K562 (cell line): ENCODE measurements around the gene CNOT9. TPM values are rescaled to one million over a fixed set of nuclear protein-coding genes. Genes with fewer than 3 reads are reported as not detected.

ENCODE experiments used
- ATAC-seq: fragments of 200-7000 bp; cut with Tn5 transposase; 3 replicates; pipeline ENCODE4 v1.9.1; 2020; ENCODE audit warnings: moderate library complexity
- BruUV-seq: library from RNA; stranded (reverse); fragments of 400-500 nt; replicated peaks from 2 replicates; lab custom pipeline; 2021; lab: Mats Ljungman, UMichigan
- CTCF ChIA-PET: fragments of 300-600 bp; formaldehyde crosslinking; extraction: SDS; loops from one replicate; lab custom pipeline; 2021; ENCODE audit warnings: low intra/inter-chr PET ratio; lab: Yijun Ruan, JAX
- POLR2A ChIA-PET: fragments of 300-600, 350-650 bp; sonication (Branson Sonifier 250); formaldehyde crosslinking; extraction: SDS; loops from one replicate; lab custom pipeline; 2021; ENCODE audit warnings: antibody characterized with exemption, inconsistent platforms; lab: Yijun Ruan, JAX
- DNase-seq, 4 experiments: peaks; one replicate each; pipeline versions ENCODE4 v3.0.0 to v3.0.0-alpha.2; 2011 to 2018; ENCODE audit warnings: low spot score in 3 of 4, mixed read lengths in 3 of 4; ENCODE audit errors: extremely low read depth in 1 of 4
- FAIRE-seq: peaks from 2 replicates; lab custom pipeline; 2011; peaks lifted over from hg19 to GRCh38; lab: Jason Lieb, UNC
- H2AFZ ChIP-seq: 2 replicates; pipeline ENCODE4 v1.6.0; 2011; ENCODE audit warnings: low read depth, low read length, control low read depth, inconsistent platforms
- H3K27ac ChIP-seq: fragments of 200-600 bp; 3 replicates; pipeline ENCODE4 v1.8.0; 2011; ENCODE audit warnings: low read depth, mild to moderate bottlenecking, control low read depth, inconsistent platforms, low read length, moderate library complexity, mixed read lengths; ENCODE audit errors: extremely low read depth
- H3K27me3 ChIP-seq, 2 experiments: fragments of 300-600 bp in 1 of 2; 2 replicates in 1 of 2; 3 replicates in 1 of 2; pipeline versions ENCODE4 v1.6.0 to v1.8.0; 2011; ENCODE audit warnings: inconsistent platforms in 2 of 2, low read length in 2 of 2, mild to moderate bottlenecking in 1 of 2, mixed read lengths in 1 of 2, moderate library complexity in 1 of 2; ENCODE audit not compliant: control insufficient read depth in 2 of 2, insufficient read depth in 2 of 2
- H3K36me3 ChIP-seq: fragments of 300-600 bp; 3 replicates; pipeline ENCODE4 v1.8.0; 2011; ENCODE audit warnings: mild to moderate bottlenecking, low read length, inconsistent platforms; ENCODE audit not compliant: control insufficient read depth, insufficient read depth
- H3K4me1 ChIP-seq, 2 experiments: fragments of 200-600 bp in 1 of 2; replicated peaks in 1 of 2; 2 replicates in 1 of 2; 3 replicates in 1 of 2; pipeline versions ENCODE4 v1.5.1 to v1.8.0; 2011; ENCODE audit warnings: inconsistent platforms in 2 of 2, low read length in 2 of 2, mild to moderate bottlenecking in 1 of 2, mixed read lengths in 1 of 2, moderate library complexity in 1 of 2; ENCODE audit not compliant: control insufficient read depth in 2 of 2, insufficient read depth in 2 of 2
- H3K4me2 ChIP-seq: 2 replicates; pipeline ENCODE4 v1.6.1; 2011; ENCODE audit warnings: low read length, control low read depth, inconsistent platforms, mixed read lengths; ENCODE audit not compliant: insufficient read depth
- H3K4me3 ChIP-seq: fragments of 200-600 bp; sonication (generic), shearing (Covaris generic); 2 replicates; pipeline ENCODE4 v1.5.1; 2016; ENCODE audit warnings: control low read depth, inconsistent platforms
- H3K79me2 ChIP-seq: fragments of 200-600 bp; 3 replicates; pipeline ENCODE4 v1.8.0; 2011; ENCODE audit warnings: low read length, inconsistent platforms; ENCODE audit not compliant: control insufficient read depth, insufficient read depth
- H3K9ac ChIP-seq, 2 experiments: 2 replicates each; pipeline versions ENCODE4 v1.6.0 to v1.6.1; 2011; ENCODE audit warnings: low read depth in 2 of 2, low read length in 2 of 2, control low read depth in 1 of 2, inconsistent platforms in 1 of 2, mild to moderate bottlenecking in 1 of 2, mixed read lengths in 1 of 2; ENCODE audit not compliant: insufficient read depth in 1 of 2
- H3K9me1 ChIP-seq: one replicate; pipeline ENCODE4 v1.6.0; 2011; ENCODE audit warnings: inconsistent platforms, mild to moderate bottlenecking, low read length, moderate library complexity; ENCODE audit not compliant: control insufficient read depth, insufficient read depth
- H3K9me3 ChIP-seq: replicated peaks from 2 replicates; pipeline ENCODE4 v1.5.1; 2011; ENCODE audit warnings: low read depth, low read length, inconsistent platforms; ENCODE audit not compliant: control insufficient read depth, insufficient read depth
- H4K20me1 ChIP-seq: replicated peaks from 2 replicates; pipeline ENCODE4 v1.6.1; 2011; ENCODE audit warnings: low read length, inconsistent platforms, mixed read lengths; ENCODE audit not compliant: control insufficient read depth, insufficient read depth
- FOXK2 ChIP-seq, 2 experiments: fragments of 450-650 bp; IDR thresholded peaks in 1 of 2; conservative IDR thresholded peaks in 1 of 2; 2 replicates each; pipeline ENCODE4 v1.6.1; 2016; ENCODE audit warnings: low read depth in 2 of 2, mild to moderate bottlenecking in 1 of 2
- ILK ChIP-seq: fragments of 450-650 bp; IDR thresholded peaks from 2 replicates; pipeline ENCODE4 v1.6.1; 2016; ENCODE audit warnings: missing genetic modification characterization, low read depth, mild to moderate bottlenecking, missing compliant biosample characterization, moderate library complexity, borderline replicate concordance
- KHSRP ChIP-seq: fragments of 450-650 bp; IDR thresholded peaks from 2 replicates; pipeline ENCODE4 v1.6.1; 2017
- KLF6 ChIP-seq: fragments of 250-450 bp; sonication (Bioruptor Pico); IDR thresholded peaks from 2 replicates; pipeline ENCODE4 v1.4.0; 2020; ENCODE audit warnings: mild to moderate bottlenecking, moderate library complexity, borderline replicate concordance
- RFX1 ChIP-seq: fragments of 450-650 bp; IDR thresholded peaks from 2 replicates; pipeline ENCODE4 v1.6.1; 2016; ENCODE audit warnings: mild to moderate bottlenecking, moderate library complexity
- ZKSCAN1 ChIP-seq: fragments of 150-350 bp; IDR thresholded peaks from 2 replicates; pipeline ENCODE4 v1.6.1; 2016; ENCODE audit warnings: low read depth, low read length
- WGBS: fragments of 100-300 bp; shearing (Covaris generic); methylation state at CpG from one replicate; pipeline ENCODE4 v1.1.6; 2016; ENCODE audit warnings: low coverage, mixed read lengths; ENCODE audit not compliant: insufficient coverage; ENCODE audit errors: missing lambda C conversion rate; 5-methylcytosine and 5-hydroxymethylcytosine counted together
- in situ Hi-C: fragments of 300-500 bp; cut with MboI; formaldehyde crosslinking; loops from 4 replicates; pipeline ENCODE4 v1.15.0; 2018; ENCODE audit warnings: inconsistent platforms, mixed read lengths
- intact Hi-C: fragments of 100-400 bp; cut with micrococcal nuclease; formaldehyde crosslinking; loops from 2 replicates; pipeline ENCODE4 v1.14.2; 2022
- polyA plus RNA-seq, 8 experiments: library from polyadenylated mRNA; depleted of rRNA in 4 of 8; stranded (reverse) in 5 of 8; unstranded in 3 of 8; fragments of >200 nt; fragmentation: Nextera tagmentation in 2 of 8; fragmentation: Illumina TruSeq in 1 of 8; extraction: Ambion mirVana in 2 of 8; extraction: Trizol in 1 of 8; gene quantifications; 2 replicates each; pipeline versions ENCODE4 v1.2.1 to v1.2.3, GENCODE V29; 2011 to 2014; ENCODE audit warnings: inconsistent platforms in 1 of 8, missing spikeins in 1 of 8
- total RNA-seq, 7 experiments: library from RNA; depleted of rRNA in 6 of 7; stranded (reverse); fragments of >200 nt in 6 of 7; fragmentation: Illumina TruSeq in 2 of 7; extraction: Trizol in 2 of 7; gene quantifications; 2 replicates each; pipeline versions ENCODE4 v1.2.1 to v1.2.3, GENCODE V29; 2011 to 2021; ENCODE audit warnings: low replicate concordance in 1 of 7
- TF ChIP-seq, protein P1 (sequence below), 2 experiments: fragments of 450-650 bp; IDR thresholded peaks; 2 replicates each; pipeline ENCODE4 v1.6.1; 2016; ENCODE audit warnings: mild to moderate bottlenecking in 2 of 2, borderline replicate concordance in 1 of 2, low read depth in 1 of 2, moderate library complexity in 1 of 2

Gene CNOT9
- total and polyA plus RNA-seq, 9 of the 15 experiments (the other 6 are each of a cell fraction or from before 2014, with no cell fraction given), result 19.0 to 82.6 (median 46.7) TPM

GRCh38 chr2:218622606-218623365 is 54.1 kb downstream of the CNOT9 start:
- TF ChIP-seq ILK (tag) (no peak), ZKSCAN1 (no peak), RFX1 (no peak), KHSRP (no peak), KLF6 (CRISPR knock-in tag) (no peak), FOXK2 (conservative IDR thresholded peaks at IDR 0.05 in 1 of 2, IDR thresholded peaks at IDR 0.05 in 1 of 2; ENCODE audit: low read depth in 2 of 2) (no peak)
- TF ChIP-seq, protein P1, sequence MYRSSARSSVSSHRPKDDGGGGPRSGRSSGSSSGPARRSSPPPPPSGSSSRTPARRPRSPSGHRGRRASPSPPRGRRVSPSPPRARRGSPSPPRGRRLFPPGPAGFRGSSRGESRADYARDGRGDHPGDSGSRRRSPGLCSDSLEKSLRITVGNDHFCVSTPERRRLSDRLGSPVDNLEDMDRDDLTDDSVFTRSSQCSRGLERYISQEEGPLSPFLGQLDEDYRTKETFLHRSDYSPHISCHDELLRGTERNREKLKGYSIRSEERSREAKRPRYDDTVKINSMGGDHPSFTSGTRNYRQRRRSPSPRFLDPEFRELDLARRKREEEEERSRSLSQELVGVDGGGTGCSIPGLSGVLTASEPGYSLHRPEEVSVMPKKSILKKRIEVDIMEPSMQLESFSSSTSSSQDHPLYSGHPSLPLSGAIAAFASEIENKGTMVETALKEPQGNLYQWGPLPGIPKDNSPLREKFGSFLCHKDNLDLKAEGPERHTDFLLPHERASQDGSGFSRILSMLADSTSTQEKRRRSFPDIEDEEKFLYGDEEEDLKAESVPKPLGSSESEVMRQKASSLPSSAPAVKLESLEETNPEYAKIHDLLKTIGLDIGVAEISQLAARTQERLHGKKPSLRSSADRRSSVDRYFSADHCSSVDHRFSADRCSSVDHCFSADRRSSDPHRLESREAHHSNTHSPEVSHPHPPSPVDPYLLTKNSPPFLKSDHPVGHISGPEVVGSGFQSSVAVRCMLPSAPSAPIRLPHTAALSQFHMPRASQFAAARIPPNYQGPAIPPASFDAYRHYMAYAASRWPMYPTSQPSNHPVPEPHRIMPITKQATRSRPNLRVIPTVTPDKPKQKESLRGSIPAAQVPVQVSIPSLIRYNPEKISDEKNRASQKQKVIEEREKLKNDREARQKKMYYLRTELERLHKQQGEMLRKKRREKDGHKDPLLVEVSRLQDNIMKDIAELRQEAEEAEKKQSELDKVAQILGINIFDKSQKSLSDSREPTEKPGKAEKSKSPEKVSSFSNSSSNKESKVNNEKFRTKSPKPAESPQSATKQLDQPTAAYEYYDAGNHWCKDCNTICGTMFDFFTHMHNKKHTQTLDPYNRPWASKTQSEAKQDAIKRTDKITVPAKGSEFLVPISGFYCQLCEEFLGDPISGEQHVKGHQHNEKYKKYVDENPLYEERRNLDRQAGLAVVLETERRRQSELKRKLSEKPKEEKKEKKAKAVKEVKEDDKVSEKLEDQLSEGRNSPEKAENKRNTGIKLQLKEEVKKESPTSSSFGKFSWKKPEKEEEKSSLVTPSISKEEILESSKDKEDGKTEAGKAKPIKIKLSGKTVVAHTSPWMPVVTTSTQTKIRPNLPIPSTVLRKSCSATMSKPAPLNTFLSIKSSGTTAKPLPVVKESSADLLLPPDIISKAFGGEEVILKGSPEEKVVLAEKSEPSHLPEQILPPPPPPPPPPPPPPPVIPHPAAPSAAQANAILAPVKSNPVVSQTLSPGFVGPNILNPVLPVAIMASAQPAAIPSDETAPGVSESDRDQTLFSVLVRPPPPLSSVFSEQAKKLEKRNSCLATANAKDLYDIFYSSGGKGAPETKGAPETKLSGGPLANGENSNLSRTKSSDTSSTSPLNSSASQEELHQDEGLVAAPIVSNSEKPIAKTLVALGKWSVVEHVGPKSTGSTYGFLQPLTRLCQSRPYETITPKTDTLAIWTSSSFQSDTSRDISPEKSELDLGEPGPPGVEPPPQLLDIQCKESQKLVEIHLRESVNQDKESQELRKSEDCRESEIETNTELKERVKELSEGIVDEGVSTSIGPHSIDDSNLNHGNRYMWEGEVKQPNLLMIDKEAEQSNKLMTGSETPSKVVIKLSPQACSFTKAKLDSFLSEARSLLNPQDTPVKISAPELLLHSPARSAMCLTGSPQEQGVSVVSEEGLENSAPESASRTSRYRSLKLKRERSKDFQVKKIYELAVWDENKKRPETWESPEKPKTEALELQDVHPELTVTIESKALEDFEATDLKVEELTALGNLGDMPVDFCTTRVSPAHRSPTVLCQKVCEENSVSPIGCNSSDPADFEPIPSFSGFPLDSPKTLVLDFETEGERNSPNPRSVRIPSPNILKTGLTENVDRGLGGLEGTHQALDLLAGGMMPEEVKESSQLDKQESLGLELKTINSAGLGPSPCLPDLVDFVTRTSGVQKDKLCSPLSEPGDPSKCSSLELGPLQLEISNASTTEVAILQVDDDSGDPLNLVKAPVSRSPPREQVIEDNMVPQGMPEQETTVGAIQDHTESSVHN (IDR thresholded peaks at IDR 0.05; ENCODE audit: borderline replicate concordance in 1 of 2, low read depth in 1 of 2), result no peak
- Histone ChIP-seq H3K27me3 (no peaks in the 10 kb centered on the region), H3K27ac (no peak overlapping the region), H3K36me3 (no peaks in the 10 kb centered on the region), H3K9me1 (no peaks in the 10 kb centered on the region), H4K20me1 (no peaks in the 10 kb centered on the region), H3K4me3 (no peak overlapping the region), H3K9ac (no peak overlapping the region), H3K4me1 (no peaks in the 10 kb centered on the region; a peak in 1 of 5 replicates), H3K9me3 (no peaks in the 10 kb centered on the region), H3K4me2 (no peak overlapping the region), H2AFZ (peak overlapping the region; percentile 74), H3K79me2 (no peaks in the 10 kb centered on the region)
- FAIRE-seq (no peak), DNase-seq (no peak), ATAC-seq (peak; percentile 48)
- ChIA-PET CTCF (interaction anchor here (1.1 kb wide), 1 partner anchor 211 kb away, joined by 3 read pairs; no protein-coding TSS in a partner anchor), POLR2A (interaction anchor here (0.8 kb wide), 1 partner anchor 18 kb away, joined by 3 read pairs; no protein-coding TSS in a partner anchor)
- 23% methylated on average over 7 of the region's 7 CpGs for WGBS
- in situ Hi-C loops, result no loop called here
- intact Hi-C loops, result no loop called here
- BruUV-seq, result no TSS peak
